GM18511 (cell line): ENCODE results near the gene NRAS.
A peak's percentile ranks its signal among the peaks of the same experiment; 100 is the strongest.

Experiments
- ATAC-seq: cut with Tn5 transposase; IDR thresholded peaks from one replicate; pipeline ENCODE4 v1.9.1; 2021; ENCODE audit warnings: mild to moderate bottlenecking, moderate library complexity; ENCODE audit not compliant: unreplicated experiment

NRAS gene

DNA sequence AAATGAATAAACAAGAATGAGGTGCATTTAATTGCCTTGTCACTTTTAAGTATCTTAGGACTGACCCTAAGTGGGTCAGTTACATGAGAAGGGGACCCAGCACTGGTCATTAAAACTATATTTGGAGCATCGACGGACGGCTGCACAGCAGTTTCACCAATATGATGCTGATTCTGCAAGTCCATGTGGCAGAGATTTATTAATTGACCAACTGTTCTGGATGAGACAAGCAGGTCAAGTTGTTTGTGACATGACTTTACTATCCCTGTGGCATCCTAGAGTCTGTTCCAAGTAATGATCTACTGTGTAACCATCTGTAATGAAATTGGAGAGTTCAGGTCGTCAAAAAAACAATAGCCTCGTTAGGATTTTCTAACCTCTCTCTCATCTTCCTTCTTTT, 30.7 kb downstream of the NRAS start:
- no peak for ATAC-seq

DNA sequence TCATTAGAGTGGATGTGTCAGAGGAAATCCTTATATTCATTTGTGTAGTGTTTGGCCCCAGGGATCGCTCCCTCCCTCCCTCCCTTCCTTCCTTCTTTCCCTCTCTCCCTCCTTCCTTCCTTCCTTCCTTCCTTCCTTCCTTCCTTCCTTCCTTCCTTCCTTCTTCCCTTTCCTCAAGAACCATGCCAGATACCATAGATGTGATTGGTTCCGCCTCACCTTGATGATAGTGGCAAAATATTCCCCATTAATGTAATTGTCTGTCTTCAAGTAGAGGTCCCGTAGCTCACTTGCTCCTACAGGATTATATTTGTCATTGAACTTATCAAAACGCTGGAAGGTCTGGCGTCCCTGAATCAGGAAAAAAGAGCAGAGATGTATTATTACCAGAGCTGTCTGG, 38.9 kb downstream of the NRAS start:
- ATAC-seq, result no peak

DNA sequence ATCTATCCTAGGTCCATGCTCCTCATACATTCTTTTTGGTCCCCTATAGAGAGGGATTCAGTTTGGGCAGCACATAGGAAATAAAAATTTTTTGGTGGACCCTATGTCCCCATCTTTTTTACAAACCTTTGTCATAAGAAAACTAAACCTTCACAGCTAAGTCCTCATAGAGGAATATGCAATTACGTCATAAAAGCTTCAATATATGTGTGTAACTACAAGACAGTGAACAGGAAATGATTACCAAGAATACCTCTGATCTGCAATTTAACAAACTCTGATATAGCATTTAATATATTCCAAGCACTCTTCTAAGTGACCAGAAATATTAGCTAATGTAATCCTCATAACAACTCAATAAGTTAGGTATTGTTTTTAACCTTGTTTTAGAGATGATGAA, 40.5 kb downstream of the NRAS start:
- no peak for ATAC-seq

DNA sequence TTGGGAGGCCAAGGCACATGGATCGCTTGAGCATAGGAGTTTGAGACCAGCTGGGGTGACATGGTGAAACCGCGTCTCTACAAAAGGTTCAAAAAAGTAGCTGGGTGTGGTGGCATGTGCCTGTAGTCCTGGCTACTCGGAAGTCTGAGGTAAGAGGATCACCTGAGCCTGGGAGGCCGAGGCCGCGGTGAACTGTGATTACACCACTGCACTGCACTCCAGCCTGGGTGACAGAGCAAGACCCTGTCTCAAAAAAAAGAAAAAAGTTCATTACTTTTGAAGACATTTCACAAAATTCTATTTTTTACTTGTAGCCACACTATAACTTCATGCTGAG, 44.7 kb downstream of the NRAS start:
- no peak for ATAC-seq

DNA sequence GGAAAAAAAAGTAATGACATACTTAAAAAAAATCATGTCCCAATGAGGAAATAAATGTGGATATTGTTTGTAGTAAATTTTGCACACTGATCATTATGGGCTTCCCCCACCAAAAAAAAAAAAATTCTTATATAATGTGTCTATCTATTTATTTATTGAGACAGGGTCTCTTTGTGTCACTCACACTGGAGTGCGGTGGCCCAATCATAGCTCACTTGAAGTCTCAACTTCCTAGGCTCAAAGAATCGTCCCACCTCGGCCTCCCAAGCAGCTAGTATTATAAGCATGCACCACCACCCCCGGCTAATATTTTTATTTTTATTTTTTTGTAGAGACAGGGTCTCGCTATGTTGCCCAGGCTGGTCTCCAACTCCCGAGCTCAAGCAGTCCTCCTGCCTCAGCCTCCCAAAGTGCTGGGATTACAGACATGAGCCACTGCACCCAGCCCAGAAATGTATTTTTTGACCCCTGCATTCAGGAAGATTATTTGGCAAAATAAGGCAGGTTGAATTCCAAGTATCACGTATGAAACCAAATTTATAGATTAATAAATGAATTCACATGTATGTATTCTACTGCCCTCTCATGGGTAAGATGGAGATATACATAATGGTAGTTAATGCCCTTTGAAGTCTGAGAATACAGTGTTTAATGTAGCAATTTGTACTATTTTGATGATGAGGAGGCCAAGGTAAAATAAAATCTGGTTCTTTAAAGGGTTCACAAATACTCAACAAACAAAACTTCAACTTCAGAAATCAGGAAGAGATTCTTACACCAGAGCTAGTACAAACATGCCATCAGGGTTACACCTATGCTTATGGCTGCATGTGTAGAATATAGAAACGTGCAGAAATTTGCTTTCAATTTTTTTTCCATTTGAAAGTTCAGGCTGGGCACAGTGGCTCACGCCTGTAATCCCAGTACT, 45.3 kb downstream of the NRAS start:
- ATAC-seq, result no peak

DNA sequence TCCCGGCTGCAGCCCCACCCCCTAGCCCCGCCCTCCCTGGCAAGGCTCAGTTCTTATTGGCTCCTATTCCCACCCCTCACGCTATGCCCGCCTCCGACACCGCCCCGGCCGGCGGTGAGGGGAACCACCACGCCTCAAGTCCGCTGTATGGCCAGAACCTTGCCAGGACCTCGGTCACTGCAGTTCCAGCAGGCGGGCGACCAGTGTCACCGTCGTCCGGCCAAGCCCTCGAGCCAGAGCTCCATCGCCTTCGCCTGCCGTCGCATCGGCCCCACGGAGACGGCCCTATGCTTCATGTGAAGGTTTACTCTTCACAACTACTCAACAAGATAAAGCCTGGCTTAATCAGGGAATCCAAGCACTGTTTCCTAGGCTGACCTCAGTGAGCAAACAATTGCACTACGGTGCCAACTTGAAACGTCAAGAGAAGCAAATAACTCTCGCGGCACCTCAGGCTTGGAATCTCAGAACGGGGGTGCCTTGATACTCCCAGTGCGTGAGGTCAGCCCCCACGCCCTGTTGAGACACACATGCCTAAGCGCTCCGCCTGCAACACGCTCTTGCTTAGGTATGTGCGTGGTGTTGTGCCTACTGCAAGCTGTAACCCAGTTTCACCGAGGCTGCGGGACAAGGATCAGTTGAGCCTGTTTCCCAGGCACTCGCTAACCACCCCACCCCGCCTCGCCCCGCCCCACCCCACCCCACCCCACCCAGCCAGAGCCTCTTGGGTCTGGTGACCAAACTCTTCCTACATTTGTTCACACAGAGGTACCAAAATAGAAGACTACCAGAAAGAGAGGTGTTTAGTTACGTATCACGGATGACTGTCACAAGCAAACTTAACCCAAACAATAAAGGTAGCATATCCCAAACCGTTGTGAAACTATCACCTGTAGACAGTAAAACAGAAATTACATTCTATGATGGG, 46.2 kb downstream of the NRAS start:
- peak; percentile 98 for ATAC-seq

DNA sequence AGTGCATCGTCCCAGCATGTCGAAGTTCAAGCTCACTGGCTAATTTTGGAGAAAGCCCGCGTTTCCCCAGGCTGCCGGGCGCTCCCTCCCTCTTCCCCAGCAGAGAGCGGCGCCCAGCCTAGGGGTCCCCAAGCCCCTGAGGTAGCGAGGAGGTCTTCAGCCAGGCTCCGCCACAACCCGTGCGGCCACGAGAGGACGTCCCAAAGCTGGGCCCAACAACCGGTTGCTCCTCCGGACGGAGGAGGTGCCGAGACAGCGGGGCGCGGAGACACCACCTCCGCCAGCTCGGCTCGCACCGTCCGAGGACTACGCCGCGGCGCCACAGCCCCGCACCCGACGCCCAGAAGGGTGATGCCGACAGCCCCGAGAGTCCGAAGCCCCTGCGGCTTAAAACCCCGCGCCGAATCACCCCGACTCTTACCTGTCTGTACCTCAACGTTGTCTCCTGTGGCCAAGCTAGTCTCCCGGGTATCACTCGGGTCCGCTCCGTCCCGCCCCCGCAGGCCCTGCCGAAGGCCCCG, 46.9 kb downstream of the NRAS start, which contains the start of gene DENND2C:
Gene DENND2C, minus strand, starts transcription at position 488 of the 521 bp plus-strand sequence. CDS start 44,065 bp downstream, outside the sequence.
- ATAC-seq, result peak; percentile 75

DNA sequence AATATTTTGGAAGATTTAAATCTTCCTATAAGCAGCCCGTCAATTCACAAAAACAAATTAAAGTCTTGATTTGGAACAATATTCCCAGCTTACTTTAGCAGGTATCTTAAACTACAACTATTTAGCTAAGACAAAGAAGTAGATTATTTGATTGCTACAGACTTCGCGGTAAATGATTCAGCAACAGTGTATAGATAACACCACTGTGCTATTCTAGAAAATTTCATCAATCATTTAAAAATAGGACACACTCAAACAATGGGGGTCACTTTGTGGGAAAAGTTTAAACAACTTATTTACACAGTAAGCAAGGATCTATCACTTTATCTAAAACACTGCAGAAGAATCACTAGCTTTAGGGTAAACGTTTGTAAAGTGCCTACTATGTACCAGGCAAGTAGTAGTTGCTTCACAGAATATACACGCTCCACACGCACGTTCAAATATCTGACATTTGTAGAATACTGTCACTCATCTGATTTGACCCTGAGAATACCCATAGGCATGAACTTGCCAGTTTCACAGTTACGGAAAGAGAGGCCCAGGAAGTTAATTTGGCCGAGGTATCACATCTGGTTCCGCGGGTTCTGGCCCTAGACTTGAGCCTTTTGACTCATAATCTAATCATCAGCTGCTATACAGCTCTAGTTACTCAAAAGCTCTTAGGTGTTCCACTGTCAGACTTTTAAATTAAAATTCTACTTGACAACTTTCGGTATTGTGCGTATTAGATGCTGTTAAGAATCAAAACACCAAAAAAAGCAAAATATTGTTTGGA, 47.6 kb downstream of the NRAS start:
- ATAC-seq, result no peak

DNA sequence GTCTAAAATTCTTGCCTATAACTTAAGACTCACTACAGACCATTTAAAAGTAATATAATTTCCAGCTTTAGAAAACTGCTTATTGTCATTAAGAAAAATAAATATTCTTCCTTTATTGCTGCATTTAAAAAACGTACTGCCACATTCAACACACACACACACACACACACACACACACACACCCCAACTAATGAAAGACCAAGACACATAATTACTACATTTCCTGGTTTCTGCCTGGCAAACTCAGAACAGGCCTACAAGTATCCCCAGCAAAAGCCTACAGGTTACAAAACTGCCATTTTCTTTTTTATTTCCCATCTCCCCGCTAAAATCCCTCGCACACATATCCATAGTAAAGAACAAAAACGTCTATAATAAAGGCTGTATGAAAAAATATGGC, 48.2 kb downstream of the NRAS start:
- no peak for ATAC-seq

DNA sequence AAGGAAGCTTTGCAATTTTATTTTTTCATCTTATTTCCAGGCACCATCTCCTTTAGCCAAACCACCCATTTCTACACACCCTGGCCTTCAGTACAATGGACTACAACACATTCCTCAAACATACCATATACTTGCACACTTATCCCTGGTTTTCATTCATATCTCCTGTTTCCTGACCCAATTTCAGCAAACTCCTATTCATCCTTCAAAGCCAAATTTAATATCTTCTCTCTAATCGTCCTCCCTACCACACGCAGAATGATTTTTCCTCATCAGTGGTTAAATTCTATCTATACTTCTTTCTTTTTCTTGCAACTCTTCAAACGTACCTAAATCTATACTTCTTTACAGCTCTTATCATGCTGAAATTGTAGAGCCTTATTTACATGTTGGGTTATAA, 49.6 kb downstream of the NRAS start:
- no peak for ATAC-seq

DNA sequence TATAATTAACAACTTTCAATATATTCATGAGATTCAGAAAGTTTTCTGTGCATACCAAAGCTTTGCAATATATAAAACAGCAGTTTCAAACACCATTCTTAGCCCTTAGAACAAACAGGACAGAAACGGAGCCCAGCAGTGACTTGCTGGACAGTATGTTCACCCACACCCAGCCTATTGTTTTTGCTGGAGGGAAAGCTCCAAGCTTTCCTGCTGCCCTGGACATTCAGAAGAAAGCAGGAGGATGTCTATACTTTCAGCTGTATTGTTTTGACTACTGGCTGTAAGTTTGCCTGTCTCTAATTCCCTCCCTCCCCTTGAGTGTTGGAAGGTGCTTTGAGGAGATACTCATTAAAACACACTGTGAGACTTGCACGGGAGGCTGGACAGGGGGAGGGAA, 56.3 kb downstream of the NRAS start:
- no peak for ATAC-seq
